Adrenal gland (tissue), 5 donors: Measurements from ENCODE around the gene MAS1L.

ENCODE experiments used
- CTCF ChIP-seq, 6 experiments: fragments of 450-650 bp in 4 of 6; fragments of 200-600 bp in 2 of 6; sonication (generic) in 1 of 6; IDR thresholded peaks; 1 replicate in 5 of 6; 2 replicates in 1 of 6; pipeline versions ENCODE4 v1.5.1 to v1.8.0; 2016 to 2021; ENCODE audit warnings: antibody characterized with exemption in 6 of 6, mild to moderate bottlenecking in 2 of 6, moderate library complexity in 1 of 6
- POLR2A ChIP-seq, 2 donors: fragments of 450-650 bp; IDR thresholded peaks; one replicate each; pipeline ENCODE4 v1.6.1; 2017; ENCODE audit warnings: antibody characterized with exemption in 2 of 2, mild to moderate bottlenecking in 2 of 2, moderate library complexity in 1 of 2
- donor health status: DM: no; HTN: no; CAD: no.

- TF ChIP-seq CTCF (IDR thresholded peaks at IDR 0.05) (no peak), POLR2A (IDR thresholded peaks at IDR 0.05) (no peak)
Measured at GRCh38 chr6:29509711-29510110, 22.0 kb upstream of the MAS1L start.
